MV-4-11 (cell line): ENCODE results near the gene BBLN.
A peak's percentile ranks its signal among the peaks of the same experiment; 100 is the strongest.
"Not testable (repeated sequence)": the region's sequence is repeated elsewhere in the genome, so short reads cannot be mapped to it uniquely, and the experiment has no call there.

ENCODE experiments used
- DNase-seq: peaks from one replicate; lab custom pipeline; 2025; lab: John Stamatoyannopoulos, UW

Gene BBLN

DNA sequence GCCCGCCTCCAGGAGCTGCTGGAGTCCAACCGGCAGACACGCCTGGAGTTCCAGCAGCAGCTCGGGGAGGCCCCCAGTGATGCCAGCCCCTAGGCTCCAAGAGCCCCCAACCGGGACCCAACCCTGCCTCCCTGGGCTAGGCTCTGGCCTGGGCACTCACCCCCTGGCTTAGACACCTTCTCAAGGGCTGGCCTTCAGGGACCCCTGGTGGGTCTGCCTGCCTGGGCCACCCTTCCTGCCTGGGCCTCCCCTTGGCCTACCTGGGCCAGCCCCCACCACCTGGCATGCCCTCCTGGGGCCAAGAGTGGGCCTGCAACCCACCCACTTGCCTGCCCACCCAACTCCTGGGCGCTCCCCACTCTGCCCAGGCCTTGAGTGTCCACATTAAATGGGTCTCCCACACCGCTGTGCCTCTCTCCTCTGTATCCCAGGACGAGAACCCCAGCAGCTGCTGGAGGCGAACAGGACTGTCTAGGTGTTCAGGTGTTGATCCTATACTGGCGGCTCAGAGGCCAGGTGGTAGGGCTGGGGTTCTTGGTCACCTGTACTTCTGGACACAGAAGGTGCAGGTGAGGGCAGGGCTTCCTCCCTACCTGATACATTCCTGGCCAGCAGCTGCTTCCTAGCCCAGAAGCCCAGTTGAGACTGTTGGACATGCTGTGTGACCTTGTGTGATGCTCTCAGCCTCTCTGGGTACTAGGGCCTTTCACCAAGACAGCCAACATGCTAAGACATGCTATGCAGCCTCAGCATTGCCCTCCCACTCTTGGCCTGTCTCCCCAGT, 3.6 kb downstream of the BBLN start:
- no peak for DNase-seq

DNA sequence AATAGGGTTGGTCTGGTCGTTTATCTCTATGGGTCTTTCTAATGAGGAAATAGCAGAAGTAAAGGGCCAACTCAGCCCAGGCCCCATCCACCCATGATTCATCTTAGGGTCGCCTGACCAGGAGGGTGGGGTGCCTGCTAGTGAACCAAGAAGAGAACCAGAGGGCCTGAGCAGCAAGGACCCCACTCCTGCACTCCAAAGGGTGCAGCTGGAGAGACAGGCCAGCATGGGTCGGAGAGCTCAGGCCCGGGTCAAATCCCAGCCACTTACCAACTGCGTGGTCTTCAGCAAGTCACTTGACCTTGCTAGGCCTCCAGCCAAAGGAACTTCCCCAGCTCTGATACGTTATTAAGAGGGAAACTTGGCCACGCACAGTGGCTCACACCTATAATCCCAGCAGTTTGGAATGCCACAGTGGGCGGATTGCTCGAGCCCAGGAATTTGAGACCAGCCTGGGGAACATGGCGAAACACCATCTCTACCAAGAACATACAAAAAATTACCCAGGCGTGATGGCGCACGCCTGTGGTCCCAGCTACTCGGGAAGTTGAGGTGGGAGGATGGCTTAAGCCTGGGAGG, 4.3 kb downstream of the BBLN start:
- peak; percentile 25 for DNase-seq

DNA sequence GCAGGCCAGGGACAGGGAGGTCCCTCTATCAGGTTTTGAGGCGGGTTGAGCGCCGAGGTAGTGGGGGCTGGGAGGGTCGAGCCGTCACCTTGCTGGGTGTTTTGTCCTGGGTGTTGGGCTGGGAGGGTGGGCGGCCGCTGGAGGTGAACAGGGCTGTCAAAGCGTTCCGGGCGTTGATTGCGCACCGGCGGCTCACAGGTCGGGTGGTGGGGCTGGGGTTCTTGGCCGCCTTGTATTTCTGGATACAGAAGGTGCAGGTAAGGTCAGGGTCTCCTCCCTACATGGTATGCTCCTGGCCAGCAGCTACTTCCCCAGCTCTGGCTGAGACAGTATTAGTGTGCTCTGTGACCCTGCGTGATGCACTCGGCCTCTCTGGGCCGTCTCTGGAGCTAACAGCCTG, 6.1 kb downstream of the BBLN start:
- no peak for DNase-seq

DNA sequence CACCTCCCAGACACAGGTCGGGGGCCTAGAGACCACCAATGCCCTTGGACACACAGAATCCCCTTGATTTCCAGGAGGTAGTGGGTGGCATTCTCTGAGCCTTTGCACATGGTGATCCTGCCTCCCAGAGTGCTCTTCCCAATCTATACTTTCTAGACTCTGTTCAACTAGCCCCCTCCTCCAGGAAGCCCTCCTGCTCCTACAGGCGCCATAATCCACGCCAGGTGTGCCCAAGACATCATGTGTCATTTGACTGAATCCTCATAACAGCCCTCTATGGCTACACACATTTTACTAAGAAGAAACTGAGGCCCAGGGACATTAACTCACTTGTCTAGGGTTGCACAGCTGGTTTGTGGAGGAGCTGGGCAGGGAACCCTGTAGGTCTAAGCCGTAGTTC, 7.1 kb downstream of the BBLN start:
- DNase-seq, result no peak

DNA sequence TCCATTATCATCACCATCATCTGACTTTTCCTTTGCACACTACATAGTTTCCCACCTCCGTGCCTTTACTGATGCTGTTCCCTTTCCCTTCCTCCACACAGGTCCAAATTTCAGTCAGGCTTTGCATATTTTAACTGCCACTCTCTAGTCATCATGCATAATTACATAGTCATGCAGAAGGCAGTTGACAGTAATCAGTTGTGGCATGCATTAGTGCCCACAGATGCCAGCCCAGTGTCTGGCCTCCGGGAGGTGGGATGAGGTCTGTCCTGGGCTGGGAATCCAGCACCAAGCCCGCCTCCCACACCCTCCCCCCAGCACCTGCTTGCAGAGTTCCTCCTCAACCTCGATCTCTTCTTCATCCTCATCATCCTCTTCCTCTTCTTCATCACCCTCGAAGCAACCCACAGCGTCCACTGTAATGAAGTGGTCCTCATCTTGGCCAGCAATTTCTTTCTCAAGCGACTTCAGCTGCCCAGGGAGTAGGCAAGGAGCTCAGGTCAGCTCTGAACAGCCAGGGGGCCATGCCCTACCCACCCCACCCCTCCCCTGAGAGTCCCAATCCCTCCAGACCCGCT, 8.8 kb downstream of the BBLN start:
- no peak for DNase-seq

DNA sequence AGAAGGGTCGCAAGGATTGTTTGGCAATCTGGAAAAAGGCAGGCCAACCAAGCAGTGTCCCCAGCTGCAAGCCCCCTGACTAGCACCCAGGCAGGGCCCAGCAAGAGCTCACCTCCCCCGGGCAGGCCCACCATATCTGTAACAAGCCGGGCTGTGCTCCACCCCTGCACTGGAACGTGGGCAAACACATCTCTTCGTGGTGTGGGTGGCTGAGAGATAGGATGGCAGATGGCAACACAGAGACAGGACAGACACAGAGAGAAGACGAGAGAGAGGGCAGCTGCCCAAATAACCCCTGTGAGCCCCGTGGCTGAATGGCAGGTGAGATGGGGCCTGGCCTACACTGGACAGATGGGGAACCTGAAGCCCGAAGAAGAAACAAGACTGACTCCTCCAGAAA, 9.4 kb downstream of the BBLN start:
- no peak for DNase-seq

DNA sequence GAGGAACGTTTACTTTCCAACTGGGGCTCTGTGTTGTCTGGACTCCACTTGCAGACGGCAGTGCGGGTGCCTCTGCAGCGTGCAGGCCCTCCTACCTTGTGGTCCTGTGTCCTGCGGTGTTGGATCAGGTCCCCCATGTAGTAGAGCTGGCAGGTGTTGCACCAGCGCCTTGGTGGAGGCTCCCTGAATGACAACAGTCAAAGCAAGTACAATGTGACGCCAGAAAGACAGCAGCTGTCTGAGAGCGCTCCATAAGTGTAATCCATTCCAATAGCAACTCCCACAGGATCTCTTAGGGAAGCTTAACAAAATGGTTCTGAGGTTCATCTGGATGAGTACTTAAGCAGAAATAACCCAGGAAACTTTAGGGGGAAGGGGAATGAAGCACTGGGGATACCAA, 9.9 kb downstream of the BBLN start:
- DNase-seq, result no peak

DNA sequence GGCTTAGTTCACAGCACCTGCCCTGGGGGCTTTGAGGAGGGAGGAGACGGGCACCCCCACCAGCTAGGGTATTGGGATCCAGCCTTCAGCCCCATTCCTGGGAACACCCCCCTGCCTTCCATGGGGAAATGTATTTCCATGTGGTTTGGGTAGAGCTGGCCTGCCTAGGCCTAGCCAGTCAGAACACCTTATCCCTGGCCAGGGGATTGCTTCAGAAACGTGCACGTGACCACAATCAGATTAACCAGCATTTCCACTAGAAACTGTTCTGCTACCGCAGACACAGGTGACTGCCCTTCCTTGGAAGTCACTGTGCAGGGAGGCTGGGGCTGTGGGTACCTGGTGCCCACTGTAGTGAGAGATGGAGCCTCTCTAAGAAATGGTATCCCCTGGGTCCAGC, 14.0 kb downstream of the BBLN start:
- DNase-seq, result no peak

DNA sequence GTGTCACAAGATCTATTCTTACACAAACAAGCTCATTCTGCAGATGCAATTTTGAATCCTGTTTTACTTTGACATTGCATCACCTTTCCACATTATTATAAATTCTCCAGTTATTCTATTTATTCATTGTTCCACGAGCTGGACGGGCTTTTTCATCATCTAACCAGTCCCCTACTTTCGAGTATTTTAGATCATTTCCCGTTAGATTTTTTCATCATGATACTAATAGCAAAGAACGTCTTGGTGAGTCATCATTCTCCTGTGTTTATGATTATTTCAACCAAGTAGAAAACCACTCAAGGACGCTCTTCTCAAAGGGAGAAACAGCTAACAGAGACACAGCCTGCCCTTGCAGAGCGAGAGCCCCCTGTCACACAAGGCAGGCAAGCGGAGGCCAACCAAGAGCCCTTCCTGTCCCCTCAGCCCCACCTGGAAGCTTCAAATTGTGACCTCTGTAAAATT, 15.1 kb downstream of the BBLN start:
- no peak for DNase-seq

DNA sequence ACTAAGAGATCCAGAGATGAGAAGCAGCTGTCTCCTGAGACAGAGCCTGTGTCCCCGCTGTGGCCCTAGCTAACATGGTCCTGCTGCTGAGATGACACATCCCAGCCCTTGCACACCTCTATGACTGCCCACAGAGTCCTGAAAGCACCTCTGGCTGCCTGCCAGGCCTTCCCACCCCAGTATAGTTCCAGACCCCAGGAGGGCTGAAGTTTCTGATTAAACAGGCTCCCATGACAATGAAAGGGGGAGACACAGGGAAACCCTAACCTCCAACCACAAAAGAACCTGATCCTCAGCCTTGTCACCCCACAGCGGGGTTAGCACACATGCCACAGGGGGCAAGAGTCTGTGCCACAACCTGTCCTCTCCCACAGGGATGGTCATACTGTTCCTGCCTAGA, 15.7 kb downstream of the BBLN start:
- no peak for DNase-seq

DNA sequence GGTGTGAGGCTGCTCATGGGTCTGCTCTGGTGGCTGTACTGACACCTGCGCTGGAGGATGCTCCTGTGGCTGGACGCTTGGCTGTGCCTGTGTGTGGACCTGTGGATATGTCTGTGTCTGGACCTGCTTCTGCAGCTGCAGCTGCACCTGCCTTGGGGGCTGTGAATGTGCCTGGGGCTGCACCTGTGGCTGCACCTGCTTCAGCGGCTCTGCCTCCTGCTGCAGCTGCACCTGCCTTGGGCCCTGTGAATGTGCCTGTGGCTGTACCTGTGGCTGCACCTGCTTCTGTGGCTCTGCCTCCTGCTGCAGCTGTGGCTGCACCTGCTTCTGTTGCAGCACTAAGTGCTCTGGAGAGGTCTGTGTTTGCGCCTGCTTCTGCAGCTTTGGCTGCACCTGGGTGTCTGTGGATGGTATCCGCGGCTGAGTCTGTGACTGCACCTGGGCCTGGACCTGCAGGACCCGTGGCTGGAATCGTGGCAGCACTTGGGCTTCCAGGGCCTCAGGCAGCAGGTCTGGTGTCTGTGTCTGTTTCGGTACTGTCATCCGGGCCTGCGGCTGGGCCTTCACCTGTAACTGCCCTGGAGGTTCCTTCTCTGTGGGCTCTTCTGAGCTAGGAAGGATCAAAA, 18.9 kb downstream of the BBLN start:
- no peak for DNase-seq

DNA sequence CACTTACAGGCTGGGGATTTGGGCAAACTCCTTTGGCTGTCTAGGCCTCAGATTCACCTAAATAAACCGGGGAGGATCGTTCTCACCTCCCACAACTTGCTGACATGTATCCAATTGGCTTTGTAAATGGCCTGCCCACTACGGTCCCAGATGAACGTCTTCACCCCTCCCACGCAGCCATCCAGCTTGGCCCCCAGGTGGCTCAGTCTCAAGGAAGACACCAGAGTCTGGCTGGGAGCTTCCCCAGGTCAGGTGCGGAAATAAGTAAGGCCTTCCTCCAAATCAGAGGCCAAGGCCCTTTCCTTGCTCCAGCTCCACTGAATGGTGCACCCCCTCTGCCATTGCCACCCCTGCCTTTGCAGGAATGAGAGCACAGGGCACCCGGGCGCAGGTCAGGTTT, 19.9 kb downstream of the BBLN start:
- no peak for DNase-seq

DNA sequence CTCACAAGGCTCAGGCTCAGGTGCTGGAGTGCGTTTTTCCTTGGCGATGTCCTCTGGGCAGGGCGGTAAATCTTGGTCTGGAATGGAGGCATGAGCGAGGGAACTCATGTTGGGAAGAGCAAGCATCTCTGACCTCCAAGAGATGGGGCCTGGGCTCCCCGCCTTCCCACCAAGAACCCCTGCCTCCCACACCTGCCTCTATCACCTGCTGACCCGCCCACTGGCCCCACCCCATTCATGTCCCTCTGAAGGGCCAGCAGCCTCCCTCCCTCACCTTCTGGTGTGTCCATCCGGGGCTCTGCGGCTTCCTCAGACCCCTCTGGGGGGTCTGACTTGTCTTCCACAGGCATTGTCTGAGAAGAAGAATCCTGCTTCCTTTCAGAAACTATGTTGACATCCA, 20.4 kb downstream of the BBLN start:
- no peak for DNase-seq

DNA sequence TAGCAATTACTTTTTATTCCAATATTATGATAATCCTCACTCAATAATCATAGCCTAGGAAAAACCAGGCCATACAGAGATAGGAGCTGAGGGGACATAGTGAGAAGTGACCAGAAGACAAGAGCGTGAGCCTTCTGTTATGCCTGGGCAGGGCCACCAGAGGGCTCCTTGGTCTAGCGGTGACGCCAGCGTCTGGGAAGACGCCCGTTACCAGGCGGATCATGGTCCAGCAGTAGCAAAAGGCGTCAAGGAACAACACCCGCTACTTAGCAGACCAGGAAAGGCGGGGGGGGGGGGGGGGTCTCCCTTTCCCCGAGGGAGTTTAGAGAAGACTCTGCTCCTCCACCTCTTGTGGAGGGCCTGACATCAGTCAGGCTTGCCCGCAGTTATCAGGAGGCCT, 21.4 kb downstream of the BBLN start:
- not testable (repeated sequence) for DNase-seq

DNA sequence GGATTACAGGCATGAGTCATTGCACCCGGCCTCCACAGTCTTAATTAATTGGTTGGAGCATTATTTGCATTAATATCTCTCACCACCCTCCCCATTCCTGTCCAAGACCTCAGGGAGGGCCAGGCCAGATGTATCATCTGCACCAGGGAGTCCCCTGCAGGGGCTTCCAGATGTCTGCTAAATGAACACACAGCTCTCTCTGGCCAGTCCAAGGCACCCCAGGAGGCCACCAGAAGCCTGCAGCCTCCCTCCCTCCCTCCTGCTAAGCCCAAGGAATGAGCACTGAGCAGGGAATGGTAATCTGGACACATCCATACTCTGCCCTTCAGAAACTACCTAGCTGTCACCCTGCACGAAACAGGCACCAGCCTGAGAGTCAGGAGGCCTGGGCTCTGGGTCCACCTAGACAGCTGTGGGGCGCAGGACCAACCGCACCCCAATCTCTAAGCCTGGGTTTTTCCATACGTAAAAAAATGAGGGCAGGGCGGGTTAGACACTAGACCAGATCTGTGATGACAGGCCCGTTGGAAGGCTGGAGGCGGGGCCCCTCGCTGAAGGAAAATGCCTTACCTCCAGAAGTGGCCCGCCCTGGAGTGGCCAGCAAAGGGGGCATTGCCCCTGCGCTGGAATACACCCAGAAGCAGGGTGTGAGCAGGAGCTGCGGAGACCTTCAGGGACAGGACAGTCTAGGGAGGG, 23.0 kb downstream of the BBLN start:
- no peak for DNase-seq

DNA sequence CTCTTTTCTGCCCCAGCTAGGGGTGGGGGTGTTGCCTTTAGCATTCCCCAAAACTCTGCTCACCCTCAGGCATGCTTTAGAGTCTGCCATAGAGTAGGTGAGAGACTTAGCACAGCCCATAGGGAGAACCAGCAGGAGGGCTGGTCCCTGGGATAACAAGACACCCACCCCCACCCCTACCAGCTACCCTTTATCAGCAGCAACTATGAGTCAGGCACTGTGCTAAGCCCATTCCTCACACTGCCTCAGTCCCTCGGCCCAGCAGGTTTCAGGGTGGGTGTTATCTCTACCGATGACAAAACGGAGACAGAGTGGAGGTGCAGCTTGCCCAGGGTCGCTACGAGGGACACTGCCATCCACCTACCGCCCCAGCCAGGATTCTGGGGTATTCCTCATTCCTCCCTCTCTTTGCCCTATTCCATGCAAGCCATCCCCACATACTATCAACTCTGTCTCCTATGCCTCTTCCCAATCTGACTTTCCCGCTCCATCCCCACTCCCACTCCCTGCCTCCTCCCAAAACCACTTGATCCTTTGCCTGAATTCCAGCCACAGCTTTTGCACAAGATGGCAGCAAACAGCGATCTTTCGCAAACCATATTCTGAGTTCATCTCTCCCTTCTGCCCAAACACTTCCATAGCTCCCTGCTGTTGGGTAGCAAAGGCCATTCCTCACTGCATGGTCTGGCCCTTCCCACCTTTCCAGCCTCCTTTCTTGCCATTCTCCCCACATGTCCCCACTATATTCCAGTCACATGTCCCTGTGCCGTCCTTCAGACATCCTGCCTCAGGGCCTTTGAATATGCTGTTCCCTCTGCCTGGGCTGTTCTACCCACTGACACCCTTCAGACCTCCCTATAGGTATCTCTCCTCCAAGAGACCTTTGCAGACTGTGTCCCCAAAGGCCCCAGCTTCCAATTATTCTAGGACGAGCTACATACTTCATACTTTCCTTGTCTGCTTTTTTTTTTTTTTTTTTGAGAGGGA, 26.2 kb downstream of the BBLN start:
- no peak for DNase-seq

DNA sequence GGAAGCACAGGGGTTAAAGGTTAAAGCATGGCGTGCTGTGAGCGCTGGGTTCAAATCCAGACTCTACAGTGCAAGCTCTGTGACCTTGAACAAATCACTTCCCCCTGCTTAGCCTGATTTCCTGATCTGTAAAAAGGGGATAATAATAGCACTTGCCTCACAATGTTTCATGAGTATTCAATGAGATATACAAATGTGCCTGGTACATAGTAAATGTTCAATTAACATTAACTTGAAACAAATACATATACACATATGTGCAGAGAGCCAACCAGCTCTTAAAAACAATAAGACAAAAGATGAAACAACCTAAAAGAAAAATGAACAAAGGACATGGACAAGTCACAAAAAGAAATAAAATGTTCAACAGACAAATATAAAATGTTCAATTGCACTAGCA, 27.3 kb downstream of the BBLN start:
- no peak for DNase-seq

DNA sequence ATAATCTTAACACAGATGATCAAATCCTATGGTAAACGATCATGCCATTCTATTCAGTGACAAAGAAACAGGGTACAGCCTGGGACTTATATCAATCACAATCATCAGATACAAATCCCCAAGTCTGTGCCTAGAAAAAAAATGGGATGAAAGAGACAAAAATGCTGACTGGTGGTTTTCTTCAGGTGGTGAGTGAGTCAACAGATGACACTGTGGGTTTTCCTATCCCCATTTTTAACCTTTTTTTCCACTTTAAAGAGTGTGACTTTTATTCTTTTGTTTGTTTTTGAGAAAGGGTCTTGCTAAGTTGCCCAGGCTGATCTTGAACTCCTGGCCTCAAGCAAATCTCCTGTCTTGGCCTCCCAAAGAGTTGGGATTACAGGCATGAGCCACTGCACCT, 28.1 kb downstream of the BBLN start:
- no peak for DNase-seq

DNA sequence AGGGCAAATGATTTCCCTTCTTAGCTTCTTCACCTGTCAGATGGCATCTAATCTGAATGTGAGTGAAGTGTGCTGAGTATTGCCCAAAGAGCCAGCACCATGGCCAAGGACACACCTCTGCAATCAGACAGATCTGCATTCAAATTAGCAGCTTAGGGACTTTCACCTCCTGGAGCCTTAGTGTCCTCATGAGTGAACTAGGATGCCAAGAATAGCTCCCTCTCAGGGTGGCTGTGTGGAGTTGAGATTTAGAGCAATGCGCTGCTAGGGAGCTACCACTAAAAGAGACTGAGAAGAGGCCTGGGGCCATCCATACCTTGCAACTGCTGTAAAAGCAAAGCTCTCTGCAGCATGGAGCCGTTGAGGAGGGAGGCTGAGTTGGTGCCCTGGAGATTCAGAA, 29.9 kb downstream of the BBLN start:
- DNase-seq, result no peak

DNA sequence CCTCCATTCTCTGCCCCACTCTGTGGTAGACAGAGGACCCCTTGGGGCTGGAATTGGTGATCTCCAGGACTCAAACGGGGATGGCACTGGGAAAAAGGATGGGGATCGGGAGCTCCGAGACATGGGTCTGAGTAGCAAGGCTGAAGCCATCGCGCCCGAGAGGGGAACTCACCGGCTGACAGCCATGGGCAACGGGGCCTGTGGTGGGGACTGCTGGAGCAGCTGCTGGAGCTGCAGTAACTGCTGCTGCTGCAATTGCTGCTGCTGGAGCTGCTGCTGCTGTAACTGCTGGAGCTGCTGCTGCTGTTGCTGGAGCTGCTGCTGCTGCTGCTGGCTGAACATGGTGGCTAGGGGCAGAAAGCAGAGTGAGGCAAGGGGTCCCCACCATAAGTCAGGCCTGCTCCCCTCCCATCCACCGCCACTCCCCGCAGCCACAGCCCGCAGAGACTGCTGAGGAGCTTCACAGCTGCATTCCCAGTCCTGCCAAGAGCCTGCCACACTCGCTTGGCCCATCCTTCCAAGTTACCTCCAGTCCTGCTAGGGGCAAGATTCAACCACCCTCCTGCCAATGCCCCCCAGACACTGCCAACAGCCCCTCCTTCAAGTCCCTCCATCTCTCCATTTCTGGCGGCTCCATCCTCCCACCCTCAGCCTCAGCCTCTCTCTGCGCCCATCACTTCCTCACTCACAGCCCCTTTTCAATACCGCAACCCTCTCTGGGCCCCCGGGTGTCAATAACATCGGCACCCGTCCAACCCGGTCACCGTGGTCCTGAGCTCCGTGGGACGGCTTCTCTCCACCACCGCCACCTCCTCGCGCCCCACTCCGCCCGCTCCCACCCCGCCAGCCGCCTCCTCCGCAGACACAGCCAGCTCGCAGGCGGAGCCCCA, 30.7 kb downstream of the BBLN start:
- no peak for DNase-seq
